Measurements from ENCODE around the gene FKBP1A. TPM values are rescaled to one million over a fixed set of nuclear protein-coding genes. Genes with fewer than 3 reads are reported as not detected.
A peak's percentile ranks its signal among the peaks of the same experiment; 100 is the strongest.

Gene FKBP1A
- total and polyA plus RNA-seq, 8 donors: 33.0 to 283 (median 149) TPM

- H3K9me3 ChIP-seq: no peaks in the 10 kb centered on the region
- H3K4me3 ChIP-seq: no peak overlapping the region
- peaks cover 27 to 83% (median 48%) of the 10 kb centered on the region in 4 donors for H3K4me1 ChIP-seq
- TF ChIP-seq POLR2AphosphoS5 (IDR thresholded peaks at IDR 0.05) (no peak), POLR2A (IDR thresholded peaks at IDR 0.05) (no peak), CTCF (IDR thresholded peaks at IDR 0.05) (no peak)
- peak overlapping the region in 4 of 5 donors; percentile 46 to 65 (median 50) for H3K27ac ChIP-seq
- 24 to 35% (median 32%) methylated on average over 2 of the region's 2 CpGs for WGBS, 5 donors
- DNase-seq: no peak
- H3K36me3 ChIP-seq: peaks cover 10 to 84% (median 70%) of the 10 kb centered on the region in 4 donors
- H3K27me3 ChIP-seq: no peaks in the 10 kb centered on the region
- intact Hi-C loops (cut with DNase I; ENCODE audit: low total_unique reads): no loop called here
Measured at GRCh38 chr20:1370548-1371110, 22.2 kb downstream of the FKBP1A start.

- Histone ChIP-seq H3K27me3 (no peaks in the 10 kb centered on the region), H3K27ac (peak overlapping the region in 4 of 5 donors; percentile 13 to 65 (median 46))
- WGBS, 5 donors: 45 to 79% (median 60%) methylated on average over 3 of the region's 3 CpGs
Measured at GRCh38 chr20:1369970-1370369, 22.9 kb downstream of the FKBP1A start.

GRCh38 chr20:1368448-1369199 lies 24.2 kb downstream of the FKBP1A start:
- TF ChIP-seq EP300 (IDR thresholded peaks at IDR 0.05): no peak
- no peak for TF ChIP-seq POLR2A (IDR thresholded peaks at IDR 0.05)
- TF ChIP-seq CTCF (IDR thresholded peaks at IDR 0.05): no peak
- no peak for TF ChIP-seq POLR2AphosphoS5 (IDR thresholded peaks at IDR 0.05)
- Histone ChIP-seq H3K4me3 (no peak overlapping the region), H3K27me3 (no peaks in the 10 kb centered on the region), H3K27ac (peak overlapping the region in 1 of 5 donors; percentile 25), H3K36me3 (peaks cover 10 to 67% (median 60%) of the 10 kb centered on the region in 4 donors), H3K4me1 (peaks cover 19 to 82% (median 48%) of the 10 kb centered on the region in 4 donors), H3K9me3 (no peaks in the 10 kb centered on the region)
- WGBS, 5 donors: 72 to 85% (median 82%) methylated on average over 7 of the region's 7 CpGs
- intact Hi-C loops (cut with DNase I; ENCODE audit: low total_unique reads): no loop called here
- no peak for DNase-seq

More at GRCh38 chr20:1369970-1370369, 22.9 kb downstream of the FKBP1A start:
- Histone ChIP-seq H3K36me3 (peaks cover 10 to 81% (median 68%) of the 10 kb centered on the region in 4 donors), H3K4me1 (peaks cover 27 to 83% (median 47%) of the 10 kb centered on the region in 4 donors), H3K9me3 (no peaks in the 10 kb centered on the region), H3K4me3 (no peak overlapping the region)
- no peak for DNase-seq
- TF ChIP-seq EP300 (IDR thresholded peaks at IDR 0.05) (no peak), CTCF (IDR thresholded peaks at IDR 0.05) (no peak), POLR2A (IDR thresholded peaks at IDR 0.05) (no peak), POLR2AphosphoS5 (IDR thresholded peaks at IDR 0.05) (no peak)
- intact Hi-C loops (cut with DNase I; ENCODE audit: low total_unique reads): no loop called here

- WGBS, 5 donors: 96 to 98% (median 97%) methylated on average over 4 of the region's 4 CpGs
- no peak for DNase-seq
- intact Hi-C loops (cut with DNase I; ENCODE audit: low total_unique reads): no loop called here
- H3K27ac ChIP-seq: no peak overlapping the region
- no peak for TF ChIP-seq POLR2AphosphoS5 (IDR thresholded peaks at IDR 0.05)
- TF ChIP-seq POLR2A (IDR thresholded peaks at IDR 0.05): no peak
- TF ChIP-seq EP300 (IDR thresholded peaks at IDR 0.05): no peak
- no peak for TF ChIP-seq CTCF (IDR thresholded peaks at IDR 0.05)
- no peaks in the 10 kb centered on the region for H3K27me3 ChIP-seq
- H3K4me1 ChIP-seq: peaks cover 15 to 79% (median 46%) of the 10 kb centered on the region in 4 donors
- no peaks in the 10 kb centered on the region for H3K9me3 ChIP-seq
- no peak overlapping the region for H3K4me3 ChIP-seq
- peaks cover 10 to 61% (median 56%) of the 10 kb centered on the region in 4 donors for H3K36me3 ChIP-seq
Measured at GRCh38 chr20:1367479-1367878, 25.4 kb downstream of the FKBP1A start.

Data from stomach (tissue), 9 donors.